Gastrocnemius medialis (tissue), 4 donors: ENCODE results near the gene CSE1L. TPM values are rescaled to one million over a fixed set of nuclear protein-coding genes. Genes with fewer than 3 reads are reported as not detected.

Source experiments
- ATAC-seq, 2 donors: fragments of 150-250 bp; one replicate each; pipeline ENCODE4 v1.9.1; 2016
- DNase-seq, 2 donors: peaks; one replicate each; pipeline ENCODE4 v3.0.0-alpha.2; 2019
- H3K27ac ChIP-seq, 4 donors: fragments of 200-600 bp; sonication (generic); 1 replicate in 1 of 4; 2 replicates in 3 of 4; pipeline ENCODE4 v1.5.1; 2016 to 2018; ENCODE audit warnings: mild to moderate bottlenecking in 2 of 4, moderate library complexity in 1 of 4
- H3K27me3 ChIP-seq, 3 donors: fragments of 200-600 bp; sonication (generic) in 2 of 3; 1 replicate in 1 of 3; 2 replicates in 2 of 3; pipeline versions ENCODE4 v1.5.1 to v1.6.0; 2016 to 2019; ENCODE audit warnings: mild to moderate bottlenecking in 1 of 3, moderate library complexity in 1 of 3
- H3K36me3 ChIP-seq, 2 donors: fragments of 200-600 bp; sonication (generic) in 1 of 2; one replicate each; pipeline ENCODE4 v1.5.1; 2017 to 2018
- H3K4me1 ChIP-seq, 2 donors: fragments of 200-600 bp; sonication (generic) in 1 of 2; one replicate each; pipeline ENCODE4 v1.5.1; 2016 to 2017; ENCODE audit warnings: mild to moderate bottlenecking in 2 of 2
- H3K4me3 ChIP-seq, 4 donors: fragments of 200-600 bp; sonication (generic) in 3 of 4; 1 replicate in 1 of 4; 2 replicates in 3 of 4; pipeline ENCODE4 v1.5.1; 2016 to 2019; ENCODE audit warnings: mild to moderate bottlenecking in 2 of 4
- H3K9me3 ChIP-seq, 3 donors: fragments of 200-600 bp; sonication (generic) in 2 of 3; 1 replicate in 1 of 3; 2 replicates in 2 of 3; pipeline ENCODE4 v1.5.1; 2016 to 2019
- CTCF ChIP-seq, 5 experiments: fragments of 450-650 bp in 3 of 5; fragments of 200-600 bp in 2 of 5; sonication (generic) in 2 of 5; IDR thresholded peaks in 4 of 5; conservative IDR thresholded peaks in 1 of 5; 1 replicate in 4 of 5; 2 replicates in 1 of 5; pipeline ENCODE4 v1.5.1; 2016 to 2019; ENCODE audit warnings: antibody characterized with exemption in 5 of 5, mild to moderate bottlenecking in 3 of 5, moderate library complexity in 3 of 5
- POLR2A ChIP-seq, 2 donors: fragments of 450-650 bp; IDR thresholded peaks; one replicate each; pipeline ENCODE4 v1.6.1; 2017; ENCODE audit warnings: antibody characterized with exemption in 2 of 2, mild to moderate bottlenecking in 2 of 2, moderate library complexity in 2 of 2
- in situ Hi-C, 4 donors: fragments of 200-750 bp; cut with MboI; loops; one replicate each; pipeline versions ENCODE4 v1.15.0 to v1.8.0; 2017; ENCODE audit warnings: low sequenced_read_pairs in 4 of 4
- intact Hi-C: fragments of 100-400 bp; cut with DNase I; formaldehyde crosslinking; loops from one replicate; pipeline ENCODE4 v1.15.1; 2023; ENCODE audit warnings: low total_unique reads
- total RNA-seq, 4 donors: library from RNA; depleted of rRNA; stranded (reverse); fragments of >200 nt; gene quantifications; one replicate each; pipeline versions ENCODE4 v1.1.0 to v1.2.3, GENCODE V29; 2016

Gene CSE1L
- total RNA-seq, 4 donors from 2014 or later, result 44.0 to 59.6 (median 58.3) TPM

GRCh38 chr20:49119988-49120387, 73.9 kb downstream of the CSE1L start:
- Histone ChIP-seq H3K27ac (no peak overlapping the region), H3K4me3 (no peak overlapping the region), H3K27me3 (no peaks in the 10 kb centered on the region), H3K4me1 (no peaks in the 10 kb centered on the region), H3K9me3 (no peaks in the 10 kb centered on the region), H3K36me3 (peaks cover 5 to 93% of the 10 kb centered on the region in 2 donors)
- no peak for ATAC-seq
- no peak for DNase-seq
- TF ChIP-seq CTCF (IDR thresholded peaks at IDR 0.05 in 4 of 5, conservative IDR thresholded peaks at IDR 0.05 in 1 of 5) (no peak), POLR2A (IDR thresholded peaks at IDR 0.05) (no peak)
- intact Hi-C loops (no loop called here), in situ Hi-C loops (no loop called here)

GRCh38 chr20:49122920-49123319, 76.8 kb downstream of the CSE1L start:
- no peak for DNase-seq
- intact Hi-C loops (no loop called here), in situ Hi-C loops (no loop called here)
- Histone ChIP-seq H3K27ac (no peak overlapping the region), H3K4me3 (no peak overlapping the region), H3K36me3 (peaks cover 5 to 64% of the 10 kb centered on the region in 2 donors), H3K9me3 (no peaks in the 10 kb centered on the region), H3K27me3 (no peaks in the 10 kb centered on the region), H3K4me1 (no peaks in the 10 kb centered on the region)
- TF ChIP-seq POLR2A (IDR thresholded peaks at IDR 0.05), result no peak
- no peak for TF ChIP-seq CTCF (IDR thresholded peaks at IDR 0.05 in 4 of 5, conservative IDR thresholded peaks at IDR 0.05 in 1 of 5)
- ATAC-seq, result no peak

- no peak overlapping the region for H3K27ac ChIP-seq
- in situ Hi-C loops, result no loop called here
- H3K4me3 ChIP-seq, result no peak overlapping the region
- ATAC-seq (no peak), DNase-seq (no peak)
- H3K36me3 ChIP-seq, result peaks cover 5 to 53% of the 10 kb centered on the region in 2 donors
- intact Hi-C loops, result no loop called here
- no peaks in the 10 kb centered on the region for H3K9me3 ChIP-seq
- no peaks in the 10 kb centered on the region for H3K27me3 ChIP-seq
- H3K4me1 ChIP-seq, result no peaks in the 10 kb centered on the region
- TF ChIP-seq POLR2A (IDR thresholded peaks at IDR 0.05), result no peak
- no peak for TF ChIP-seq CTCF (IDR thresholded peaks at IDR 0.05 in 4 of 5, conservative IDR thresholded peaks at IDR 0.05 in 1 of 5)
Measured at GRCh38 chr20:49123982-49124381, 77.9 kb downstream of the CSE1L start.

DNA sequence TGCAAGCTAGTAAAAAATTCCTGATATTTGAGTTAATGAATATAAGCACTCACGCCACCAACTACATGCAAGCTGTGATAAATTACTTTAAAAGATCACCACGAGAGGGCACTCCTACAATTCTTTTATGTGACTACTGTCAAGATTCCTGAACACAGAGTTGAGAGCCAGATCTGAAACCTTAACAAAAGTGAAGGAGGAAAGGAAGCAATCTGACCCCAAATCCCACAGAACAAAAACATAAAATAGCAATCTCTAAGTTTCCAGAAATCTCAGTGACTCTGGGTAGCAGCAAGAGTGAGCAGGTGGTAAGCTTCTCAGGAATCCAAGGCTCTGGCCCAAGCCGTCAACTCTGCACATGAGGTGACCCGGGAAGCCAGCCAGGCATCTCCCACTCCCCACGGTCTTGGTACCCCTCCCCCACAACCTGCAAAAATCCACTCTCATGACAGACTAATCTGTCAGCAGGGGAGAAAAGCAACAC, 86.9 kb downstream of the CSE1L start:
- no peak overlapping the region for H3K4me3 ChIP-seq
- no peaks in the 10 kb centered on the region for H3K4me1 ChIP-seq
- intact Hi-C loops (loop anchor here (1.0 to 5.0 kb wide), 2 partner anchors 84 to 86 kb away; partner anchors contain the start of gene CSE1L), in situ Hi-C loops (loop anchor here (5.0 kb wide), 1 partner anchor 84 kb away; the partner anchor contains the start of gene DDX27 (in 4 of the 4))
- H3K27ac ChIP-seq, result peak overlapping the region in 1 of 4 donors; percentile 42
- DNase-seq (no peak), ATAC-seq (peak; percentile 83 to 84)
- H3K27me3 ChIP-seq, result no peaks in the 10 kb centered on the region
- H3K36me3 ChIP-seq, result peaks cover 0 to 19% of the 10 kb centered on the region in 2 donors
- no peaks in the 10 kb centered on the region for H3K9me3 ChIP-seq
- TF ChIP-seq CTCF (IDR thresholded peaks at IDR 0.05 in 4 of 5, conservative IDR thresholded peaks at IDR 0.05 in 1 of 5), result peak; percentile 34 to 64 (median 58)
- TF ChIP-seq POLR2A (IDR thresholded peaks at IDR 0.05), result no peak
